H1 (cell line): Measurements from ENCODE around the gene UPB1. TPM values are rescaled to one million over a fixed set of nuclear protein-coding genes. Genes with fewer than 3 reads are reported as not detected.

Experiments used
- CTCF ChIA-PET: fragments of 300-600 bp; sonication (Branson Sonifier 250); formaldehyde crosslinking; loops from one replicate; lab custom pipeline; 2021; ENCODE audit not compliant: partially characterized antibody; lab: Charles Lee
- POLR2A ChIA-PET: fragments of 300-600 bp; sonication (Branson Sonifier 250); formaldehyde crosslinking; loops from one replicate; lab custom pipeline; 2021; ENCODE audit warnings: inconsistent platforms; ENCODE audit not compliant: partially characterized antibody; lab: Charles Lee
- DNase-seq, 2 experiments: peaks; one replicate each; pipeline versions ENCODE4 v3.0.0 to v3.0.0-alpha.2; 2010 to 2022; ENCODE audit warnings: low spot score in 2 of 2, low read depth in 1 of 2, mixed read lengths in 1 of 2
- FAIRE-seq: peaks from 2 replicates; lab custom pipeline; 2011; peaks lifted over from hg19 to GRCh38; lab: Jason Lieb, UNC
- H2AFZ ChIP-seq: 2 replicates; pipeline ENCODE4 v1.8.1; 2012; ENCODE audit warnings: low read length, inconsistent platforms
- H2AK5ac ChIP-seq: 2 replicates; pipeline ENCODE4 v1.6.1; 2013; ENCODE audit warnings: low read depth, low read length
- H2BK120ac ChIP-seq: replicated peaks from 2 replicates; pipeline ENCODE3; 2013; ENCODE audit warnings: low read depth, low read length, inconsistent platforms
- H2BK12ac ChIP-seq: 2 replicates; pipeline ENCODE4 v1.6.1; 2013; ENCODE audit warnings: low read depth, low read length
- H2BK15ac ChIP-seq: 2 replicates; pipeline ENCODE4 v1.6.1; 2013; ENCODE audit warnings: low read length
- H2BK20ac ChIP-seq: 2 replicates; pipeline ENCODE4 v1.6.1; 2013; ENCODE audit warnings: low read length
- H2BK5ac ChIP-seq: 2 replicates; pipeline ENCODE4 v1.6.1; 2013; ENCODE audit warnings: low read depth, low read length
- H3K14ac ChIP-seq: 2 replicates; pipeline ENCODE4 v1.6.1; 2013; ENCODE audit warnings: inconsistent platforms; ENCODE audit not compliant: insufficient read length
- H3K18ac ChIP-seq: 2 replicates; pipeline ENCODE4 v1.6.1; 2013; ENCODE audit warnings: low read length; ENCODE audit errors: extremely low read depth
- H3K23ac ChIP-seq: 2 replicates; pipeline ENCODE4 v1.6.1; 2013; ENCODE audit warnings: inconsistent platforms; ENCODE audit not compliant: insufficient read length
- H3K23me2 ChIP-seq: 2 replicates; pipeline ENCODE4 v1.6.1; 2013; ENCODE audit warnings: low read depth, low read length
- H3K27ac ChIP-seq: 2 replicates; pipeline ENCODE4 v1.6.1; 2011; ENCODE audit warnings: low read depth, low read length, inconsistent platforms
- H3K27me3 ChIP-seq, 4 experiments: replicated peaks in 1 of 4; 1 replicate in 1 of 4; 2 replicates in 3 of 4; pipeline versions ENCODE4 v1.6.1 to v1.8.1; 2011 to 2013; ENCODE audit warnings: low read length in 3 of 4, mild to moderate bottlenecking in 3 of 4, inconsistent platforms in 2 of 4, mixed read lengths in 2 of 4, moderate library complexity in 1 of 4; ENCODE audit not compliant: control insufficient read depth in 3 of 4, insufficient read depth in 3 of 4; ENCODE audit errors: extremely low read depth in 1 of 4
- H3K36me3 ChIP-seq, 4 experiments: 2 replicates each; pipeline versions ENCODE4 v1.6.1 to v1.8.1; 2011 to 2013; ENCODE audit warnings: mild to moderate bottlenecking in 4 of 4, low read length in 3 of 4, moderate library complexity in 2 of 4, control low read depth in 1 of 4, inconsistent platforms in 1 of 4; ENCODE audit not compliant: insufficient read depth in 4 of 4, control insufficient read depth in 2 of 4
- H3K4ac ChIP-seq: replicated peaks from 2 replicates; pipeline ENCODE3; 2013; ENCODE audit warnings: low read length, low read depth, mixed read lengths, inconsistent platforms; ENCODE audit not compliant: insufficient read length
- H3K4me1 ChIP-seq, 4 experiments: replicated peaks in 1 of 4; 1 replicate in 1 of 4; 2 replicates in 3 of 4; pipeline versions ENCODE4 v1.6.1 to v1.8.1; 2011 to 2013; ENCODE audit warnings: low read length in 3 of 4, inconsistent platforms in 2 of 4, mixed read lengths in 1 of 4; ENCODE audit not compliant: insufficient read depth in 4 of 4, control insufficient read depth in 3 of 4
- H3K4me2 ChIP-seq, 2 experiments: 2 replicates each; pipeline versions ENCODE4 v1.6.1 to v1.8.1; 2011 to 2013; ENCODE audit warnings: low read depth in 2 of 2, low read length in 2 of 2, control low read depth in 1 of 2, inconsistent platforms in 1 of 2, mild to moderate bottlenecking in 1 of 2; ENCODE audit not compliant: insufficient read depth in 1 of 2
- H3K4me3 ChIP-seq, 4 experiments: fragments of 200-600, 300-600 bp in 1 of 4; sonication (generic), shearing (Covaris generic), sonication (Bioruptor Twin) in 1 of 4; 2 replicates each; pipeline versions ENCODE4 v1.5.1 to v1.8.1; 2011 to 2016; ENCODE audit warnings: low read length in 4 of 4, low read depth in 3 of 4, control low read depth in 2 of 4, inconsistent platforms in 2 of 4, mild to moderate bottlenecking in 2 of 4, mixed read lengths in 1 of 4, moderate library complexity in 1 of 4; ENCODE audit not compliant: insufficient read depth in 2 of 4; ENCODE audit errors: extremely low read depth in 1 of 4
- H3K56ac ChIP-seq: replicated peaks from 2 replicates; pipeline ENCODE3; 2013; ENCODE audit warnings: low read depth, mild to moderate bottlenecking, mixed read lengths, low read length, inconsistent platforms; ENCODE audit not compliant: insufficient read length
- H3K79me1 ChIP-seq: 2 replicates; pipeline ENCODE4 v1.6.1; 2013; ENCODE audit warnings: low read depth, low read length, control low read depth
- H3K79me2 ChIP-seq, 2 experiments: 2 replicates each; pipeline versions ENCODE4 v1.6.1 to v1.8.1; 2012 to 2013; ENCODE audit warnings: low read length in 2 of 2, mild to moderate bottlenecking in 2 of 2, inconsistent platforms in 1 of 2; ENCODE audit not compliant: insufficient read depth in 2 of 2, control insufficient read depth in 1 of 2
- H3K9ac ChIP-seq, 4 experiments: replicated peaks in 1 of 4; 1 replicate in 1 of 4; 2 replicates in 3 of 4; pipeline versions ENCODE4 v1.6.1 to v1.8.1; 2011 to 2013; ENCODE audit warnings: low read depth in 3 of 4, low read length in 3 of 4, control low read depth in 2 of 4, mild to moderate bottlenecking in 2 of 4, moderate library complexity in 2 of 4, inconsistent platforms in 1 of 4; ENCODE audit errors: extremely low read depth in 1 of 4
- H3K9me3 ChIP-seq, 2 experiments: 2 replicates each; pipeline versions ENCODE4 v1.6.1 to v1.8.1; 2012 to 2013; ENCODE audit warnings: mild to moderate bottlenecking in 2 of 2, moderate library complexity in 2 of 2, control low read depth in 1 of 2, inconsistent platforms in 1 of 2, low read depth in 1 of 2, low read length in 1 of 2, mixed read lengths in 1 of 2; ENCODE audit not compliant: insufficient read depth in 2 of 2
- H4K20me1 ChIP-seq, 2 experiments: replicated peaks in 1 of 2; 2 replicates each; pipeline versions ENCODE3 to v1.8.1; 2011 to 2013; ENCODE audit warnings: inconsistent platforms in 2 of 2, low read length in 2 of 2, mild to moderate bottlenecking in 1 of 2; ENCODE audit not compliant: insufficient read depth in 2 of 2, control insufficient read depth in 1 of 2
- H4K5ac ChIP-seq: 2 replicates; pipeline ENCODE4 v1.6.1; 2013; ENCODE audit warnings: low read length, low read depth, mixed read lengths, inconsistent platforms; ENCODE audit not compliant: insufficient read length
- H4K8ac ChIP-seq: 2 replicates; pipeline ENCODE4 v1.8.0; 2013; ENCODE audit warnings: mild to moderate bottlenecking, moderate library complexity, low read length, inconsistent platforms; ENCODE audit not compliant: insufficient read depth; ENCODE audit errors: extremely low read depth
- H4K91ac ChIP-seq: replicated peaks from 2 replicates; pipeline ENCODE3; 2013; ENCODE audit warnings: low read length, mixed read lengths, inconsistent platforms; ENCODE audit not compliant: insufficient read length
- EGR1 ChIP-seq: IDR thresholded peaks from 2 replicates; pipeline ENCODE4 v1.6.1; 2011; ENCODE audit warnings: low read depth, low read length, borderline replicate concordance
- MAFK ChIP-seq: IDR thresholded peaks from 2 replicates; pipeline ENCODE4 v1.6.1; 2012; ENCODE audit warnings: low read depth, mild to moderate bottlenecking, improper control_type of control experiment, low read length
- RAD21 ChIP-seq, 2 experiments: IDR thresholded peaks in 1 of 2; conservative IDR thresholded peaks in 1 of 2; 2 replicates each; pipeline ENCODE4 v1.6.1; 2011; ENCODE audit warnings: low read depth in 2 of 2, low read length in 2 of 2, improper control_type of control experiment in 1 of 2, inconsistent platforms in 1 of 2, mild to moderate bottlenecking in 1 of 2, moderate library complexity in 1 of 2
- SP4 ChIP-seq: IDR thresholded peaks from 2 replicates; pipeline ENCODE4 v1.6.1; 2012; ENCODE audit warnings: low read length, inconsistent platforms
- TAF7 ChIP-seq: optimal IDR thresholded peaks from 2 replicates; pipeline ENCODE3; 2011; ENCODE audit warnings: low read depth, mild to moderate bottlenecking, inconsistent platforms, low read length, moderate library complexity, borderline replicate concordance
- WGBS, 2 experiments: shearing (Covaris generic) in 1 of 2; methylation state at CpG; one replicate each; pipeline versions ENCODE4 v1.1.6 to v1.1.7; 2013 to 2015; ENCODE audit warnings: low lambda C conversion rate in 2 of 2, mixed read lengths in 2 of 2, inconsistent platforms in 1 of 2, low coverage in 1 of 2, missing lambda C conversion rate in 1 of 2; ENCODE audit not compliant: insufficient replicate concordance in 2 of 2, insufficient coverage in 1 of 2, insufficient read length in 1 of 2; ENCODE audit errors: extremely low coverage in 1 of 2, missing lambda C conversion rate in 1 of 2; 5-methylcytosine and 5-hydroxymethylcytosine counted together
- polyA plus RNA-seq, 7 experiments: library from polyadenylated mRNA; depleted of rRNA in 3 of 7; stranded (reverse) in 5 of 7; unstranded in 2 of 7; fragments of >200 nt in 5 of 7; fragments of 200-250 nt in 2 of 7; gene quantifications; 1 replicate in 5 of 7; 2 replicates in 1 of 7; 4 replicates in 1 of 7; pipeline versions ENCODE4 v1.2.1 to v1.2.3, GENCODE V29; 2011 to 2013; ENCODE audit warnings: missing spikeins in 2 of 7, mixed read lengths in 2 of 7
- total RNA-seq: library from RNA; stranded (reverse); fragmentation: NEBNext Ultra II Directional; extraction: Animal tissue kit (Norgen Biotek cat#: 25700); gene quantifications from 2 replicates; pipeline ENCODE4 v1.2.1, GENCODE V29; 2021

UPB1 gene
- total and polyA plus RNA-seq, 2 of the 8 experiments (the other 6 are each of a cell fraction or from before 2014, with no cell fraction given), result 0.09 TPM; not detected in 1

GRCh38 chr22:24463071-24463760 is 31.9 kb upstream of the UPB1 start:
- H3K23me2 ChIP-seq, result no peaks in the 10 kb centered on the region
- no peak overlapping the region for H4K91ac ChIP-seq
- no peak overlapping the region for H2AK5ac ChIP-seq
- no peak overlapping the region for H3K56ac ChIP-seq
- H3K9ac ChIP-seq, result no peak overlapping the region
- H2BK12ac ChIP-seq, result no peak overlapping the region
- no peaks in the 10 kb centered on the region for H3K36me3 ChIP-seq
- ChIA-PET POLR2A (no interaction called here), CTCF (interaction anchor here (0.7 to 2.4 kb wide), 4 partner anchors 20 to 187 kb away, joined by 3 to 10 read pairs (median 7); no protein-coding TSS in a partner anchor)
- H3K27me3 ChIP-seq, result no peaks in the 10 kb centered on the region
- H3K4ac ChIP-seq, result no peak overlapping the region
- no peak overlapping the region for H3K4me2 ChIP-seq
- no peaks in the 10 kb centered on the region for H3K9me3 ChIP-seq
- no peak overlapping the region for H3K18ac ChIP-seq
- no peaks in the 10 kb centered on the region for H3K79me1 ChIP-seq
- no peak overlapping the region for H2BK20ac ChIP-seq
- H3K27ac ChIP-seq, result no peak overlapping the region
- 91% methylated on average over 6 of the region's 6 CpGs; no CpG with 5 or more reads in 1 of the 2 experiments for WGBS, 2 experiments
- peaks cover 6 to 11% (median 8%) of the 10 kb centered on the region in 4 experiments; a peak in 5 of 7 replicates for H3K4me1 ChIP-seq
- no peak overlapping the region for H3K23ac ChIP-seq
- no peak overlapping the region for H4K5ac ChIP-seq
- H4K8ac ChIP-seq, result no peak overlapping the region
- FAIRE-seq, result no peak
- no peak overlapping the region for H2BK120ac ChIP-seq
- no peaks in the 10 kb centered on the region for H3K79me2 ChIP-seq
- H3K4me3 ChIP-seq, result no peak overlapping the region
- no peak overlapping the region for H2AFZ ChIP-seq
- H4K20me1 ChIP-seq, result no peaks in the 10 kb centered on the region
- no peak overlapping the region for H2BK5ac ChIP-seq
- H3K14ac ChIP-seq, result no peak overlapping the region
- no peak for DNase-seq
- H2BK15ac ChIP-seq, result no peak overlapping the region
- TF ChIP-seq EGR1 (no peak), TAF7 (no peak), MAFK (no peak), RAD21 (IDR thresholded peaks at IDR 0.05 in 1 of 2, conservative IDR thresholded peaks at IDR 0.05 in 1 of 2; ENCODE audit: low read depth in 2 of 2, low read length in 2 of 2) (no peak), SP4 (no peak)
